Measurements from ENCODE around the gene MYBL2.

The MYBL2 gene

GRCh38 chr20:43721429-43722152, 54.7 kb downstream of the MYBL2 start:
- DNase-seq (ENCODE audit: extremely low read depth in 1 of 2, low read depth in 1 of 2): no peak

GRCh38 chr20:43722153-43722505, 55.2 kb downstream of the MYBL2 start:
- no peak for DNase-seq (ENCODE audit: extremely low read depth in 1 of 2, low read depth in 1 of 2)

GRCh38 chr20:43723186-43723585, 56.3 kb downstream of the MYBL2 start:
- DNase-seq (ENCODE audit: extremely low read depth in 1 of 2, low read depth in 1 of 2): no peak

GRCh38 chr20:43723735-43724134, 56.8 kb downstream of the MYBL2 start:
- DNase-seq (ENCODE audit: extremely low read depth in 1 of 2, low read depth in 1 of 2): no peak

- DNase-seq (ENCODE audit: extremely low read depth in 1 of 2, low read depth in 1 of 2): no peak
Observed at GRCh38 chr20:43724383-43724782, 57.5 kb downstream of the MYBL2 start.

GRCh38 chr20:43725666-43726065, 58.8 kb downstream of the MYBL2 start:
- no peak for DNase-seq (ENCODE audit: extremely low read depth in 1 of 2, low read depth in 1 of 2)

- DNase-seq (ENCODE audit: extremely low read depth in 1 of 2, low read depth in 1 of 2): no peak
Observed at GRCh38 chr20:43726333-43726732, 59.4 kb downstream of the MYBL2 start.

GRCh38 chr20:43726811-43727338, 60.0 kb downstream of the MYBL2 start, which contains the start of gene GTSF1L:
Gene GTSF1L (minus strand): TSS chr20:43727002. CDS start chr20:43726694, 308 bp downstream.
- DNase-seq (ENCODE audit: extremely low read depth in 1 of 2, low read depth in 1 of 2): no peak

- DNase-seq (ENCODE audit: extremely low read depth in 1 of 2, low read depth in 1 of 2): no peak
Observed at GRCh38 chr20:43727980-43728590, 61.2 kb downstream of the MYBL2 start.

- no peak for DNase-seq (ENCODE audit: extremely low read depth in 1 of 2, low read depth in 1 of 2)
Observed at GRCh38 chr20:43728686-43729255, 61.9 kb downstream of the MYBL2 start.

- no peak for DNase-seq (ENCODE audit: extremely low read depth in 1 of 2, low read depth in 1 of 2)
Observed at GRCh38 chr20:43731469-43731868, 64.6 kb downstream of the MYBL2 start.

GRCh38 chr20:43731927-43732326, 65.0 kb downstream of the MYBL2 start:
- DNase-seq (ENCODE audit: extremely low read depth in 1 of 2, low read depth in 1 of 2): no peak

GRCh38 chr20:43736588-43737158, 69.8 kb downstream of the MYBL2 start:
- DNase-seq (ENCODE audit: extremely low read depth in 1 of 2, low read depth in 1 of 2): peak in 1 of 2 donors; percentile 55

- DNase-seq (ENCODE audit: extremely low read depth in 1 of 2, low read depth in 1 of 2): no peak
Observed at GRCh38 chr20:43737925-43738324, 71.0 kb downstream of the MYBL2 start.

- no peak for DNase-seq (ENCODE audit: extremely low read depth in 1 of 2, low read depth in 1 of 2)
Observed at GRCh38 chr20:43739148-43739749, 72.3 kb downstream of the MYBL2 start.

- no peak for DNase-seq (ENCODE audit: extremely low read depth in 1 of 2, low read depth in 1 of 2)
Observed at GRCh38 chr20:43740642-43741041, 73.7 kb downstream of the MYBL2 start.

GRCh38 chr20:43744151-43744611, 77.3 kb downstream of the MYBL2 start:
- DNase-seq (ENCODE audit: extremely low read depth in 1 of 2, low read depth in 1 of 2): peak in 1 of 2 donors; percentile 57

GRCh38 chr20:43744966-43745730, 78.2 kb downstream of the MYBL2 start:
- DNase-seq (ENCODE audit: extremely low read depth in 1 of 2, low read depth in 1 of 2): no peak

- no peak for DNase-seq (ENCODE audit: extremely low read depth in 1 of 2, low read depth in 1 of 2)
Observed at GRCh38 chr20:43746344-43747137, 79.6 kb downstream of the MYBL2 start.

- no peak for DNase-seq (ENCODE audit: extremely low read depth in 1 of 2, low read depth in 1 of 2)
Observed at GRCh38 chr20:43748274-43748673, 81.4 kb downstream of the MYBL2 start.
